Activated CD4-positive, alpha-beta T cell treated with anti-CD3 and anti-CD28 coated beads, Interleukin-2, Interleukin-4, amounts not matched to agents 100 ng/mL and 50 ng/mL, durations not matched to agents 16 hours and 8 hours (primary cell): ENCODE data around the gene PPP1R15B.
"Not testable (repeated sequence)": the region's sequence is repeated elsewhere in the genome, so short reads cannot be mapped to it uniquely, and the experiment has no call there.

Source experiments
- DNase-seq: peaks from one replicate; pipeline ENCODE4 v3.0.0-alpha.2; 2020; ENCODE audit warnings: low spot score

PPP1R15B gene

DNA sequence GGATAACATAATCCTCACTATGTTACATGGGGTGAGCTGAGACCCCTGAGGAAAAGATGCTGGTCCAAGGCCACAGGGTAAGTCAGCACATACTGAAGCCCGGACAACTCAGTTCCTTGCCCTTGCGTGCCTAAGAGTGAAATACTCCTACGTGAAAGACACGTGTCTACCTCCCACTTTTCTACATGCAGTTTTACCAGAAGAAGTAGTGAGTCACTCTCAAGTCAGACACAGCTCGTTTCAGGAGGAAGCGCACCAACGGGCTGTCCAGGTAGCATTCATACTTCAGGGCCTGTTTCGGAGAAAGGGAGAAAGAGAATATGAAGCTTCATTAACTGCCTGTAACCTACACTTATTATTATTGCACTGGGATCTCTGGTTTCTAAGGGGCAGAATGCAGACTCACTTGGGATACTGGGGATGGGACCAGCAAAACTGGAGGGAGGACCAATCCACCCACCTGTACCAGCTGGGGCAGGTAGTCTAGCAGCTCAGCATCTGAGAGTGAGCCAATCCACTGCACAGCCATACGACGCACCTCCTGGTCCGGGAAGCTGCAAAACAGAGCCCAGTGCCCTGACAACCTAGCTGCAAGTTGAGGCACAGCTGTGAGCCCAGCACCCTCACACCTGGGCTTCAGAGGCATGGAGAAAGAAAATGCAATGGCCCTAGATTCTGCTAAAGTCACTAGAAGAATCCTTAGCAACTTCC lies 32.4 kb upstream of the PPP1R15B start:
- peak; percentile 53 for DNase-seq

DNA sequence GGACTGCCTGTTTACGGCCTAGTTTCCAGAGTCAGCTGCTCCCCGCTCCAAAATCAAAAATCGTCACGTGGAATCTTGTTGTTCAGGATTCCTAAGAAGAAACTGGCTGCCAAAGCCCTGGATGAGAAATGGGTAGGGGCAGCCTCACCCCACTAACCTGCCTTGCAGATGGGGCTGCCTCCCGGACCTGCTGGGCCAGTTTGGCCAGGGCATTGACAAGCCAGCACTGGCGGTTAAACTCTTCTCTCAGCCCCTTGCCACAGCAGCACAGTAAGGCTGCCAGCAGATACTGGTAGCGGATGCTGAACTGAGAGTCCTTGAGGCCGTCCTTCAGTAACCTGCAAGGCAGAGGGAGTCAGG lies 31.6 kb upstream of the PPP1R15B start:
- no peak for DNase-seq

DNA sequence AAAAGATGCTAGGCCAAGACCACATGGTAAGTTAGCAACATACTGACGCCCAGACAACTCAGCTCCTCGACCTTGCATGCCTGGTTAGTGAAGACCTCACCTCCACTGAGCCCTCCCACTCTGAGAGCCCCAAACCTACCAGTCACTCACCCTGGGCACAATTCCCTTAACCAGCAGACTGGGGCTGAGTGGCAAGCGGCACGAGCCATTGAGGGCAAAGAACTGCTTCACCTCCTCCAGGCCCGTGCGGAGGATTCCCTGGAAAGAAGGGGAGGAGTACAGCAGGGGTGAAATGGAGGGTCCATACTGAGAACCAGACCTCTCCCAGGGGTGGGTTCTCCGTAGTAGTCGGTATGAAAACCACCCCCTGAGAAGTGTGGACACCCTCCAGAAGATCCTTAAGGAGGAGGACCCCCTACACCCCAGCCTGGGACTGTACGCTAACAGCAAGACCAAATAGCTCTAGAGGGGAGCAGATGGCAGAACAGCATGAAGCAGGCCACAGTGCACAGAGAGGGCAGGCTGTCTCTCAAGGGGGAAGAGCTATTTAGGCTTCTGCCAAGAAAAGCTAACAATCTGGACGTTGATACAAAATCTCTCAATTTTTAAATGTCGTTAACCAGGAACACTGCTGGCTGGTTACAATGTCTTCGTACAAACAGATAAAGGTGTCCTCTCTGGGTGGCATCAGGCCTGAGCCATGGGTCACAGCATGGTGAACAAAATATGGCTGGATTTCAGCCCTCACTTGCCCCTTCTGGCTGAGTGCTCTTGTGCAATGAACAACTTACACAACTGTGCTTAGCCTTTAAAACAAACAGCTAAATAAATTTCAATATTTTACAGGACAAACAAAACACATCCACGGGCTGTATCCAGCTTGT lies 31.0 kb upstream of the PPP1R15B start:
- DNase-seq, result no peak

DNA sequence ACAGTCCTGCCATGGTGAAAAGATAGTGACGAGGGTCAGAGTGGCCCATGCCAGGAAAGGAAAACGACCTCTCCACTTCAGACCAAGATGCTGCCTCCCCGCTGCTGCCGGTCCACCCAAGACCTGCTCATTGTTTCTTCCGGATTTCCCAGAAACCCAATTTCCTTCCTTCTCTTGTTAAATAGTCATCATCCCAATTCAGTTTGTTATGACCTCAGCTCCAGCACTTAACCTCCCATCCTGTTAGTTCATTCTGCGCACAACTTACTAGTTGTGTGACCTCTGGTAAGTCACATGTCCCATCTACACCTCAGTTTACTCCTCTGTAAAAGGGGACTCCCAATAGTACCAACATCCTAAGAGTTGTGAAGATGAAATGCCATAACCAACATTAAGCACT lies 29.9 kb upstream of the PPP1R15B start:
- no peak for DNase-seq

DNA sequence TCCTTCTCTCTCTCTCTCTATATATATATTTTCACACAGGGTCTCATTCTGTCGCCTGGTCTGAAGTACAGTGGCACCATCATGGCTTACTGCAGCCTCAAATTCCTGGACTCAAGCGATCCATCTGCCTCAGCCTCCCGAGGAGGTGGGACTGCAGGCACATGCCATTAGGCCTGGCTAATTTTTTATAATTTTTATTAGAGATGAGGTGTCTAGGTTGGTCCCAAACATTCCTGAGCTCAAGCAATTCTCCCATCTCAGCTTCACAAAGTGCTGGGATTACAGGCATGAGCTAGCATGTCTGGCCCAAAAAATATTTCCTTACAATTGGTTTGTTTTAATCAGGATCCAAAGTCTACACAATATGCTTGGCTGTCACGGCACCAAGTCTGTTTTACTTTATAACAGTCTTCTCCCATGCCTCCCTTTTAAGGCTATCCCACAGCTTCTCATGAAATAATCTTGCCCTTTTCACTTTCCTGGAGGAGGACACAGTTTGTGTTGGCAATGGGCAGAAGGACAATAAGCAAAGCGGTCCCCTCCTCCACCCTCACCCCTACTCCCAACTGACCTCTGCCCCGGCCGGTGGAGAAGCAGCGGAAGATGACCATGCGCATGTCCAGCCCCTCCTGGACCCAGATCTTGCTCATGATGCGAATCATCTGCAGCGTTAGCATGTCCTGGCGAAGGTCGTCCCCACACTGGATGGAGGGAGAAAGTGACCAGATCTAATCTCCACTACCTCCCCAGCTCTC lies 28.2 kb upstream of the PPP1R15B start:
- DNase-seq, result no peak

DNA sequence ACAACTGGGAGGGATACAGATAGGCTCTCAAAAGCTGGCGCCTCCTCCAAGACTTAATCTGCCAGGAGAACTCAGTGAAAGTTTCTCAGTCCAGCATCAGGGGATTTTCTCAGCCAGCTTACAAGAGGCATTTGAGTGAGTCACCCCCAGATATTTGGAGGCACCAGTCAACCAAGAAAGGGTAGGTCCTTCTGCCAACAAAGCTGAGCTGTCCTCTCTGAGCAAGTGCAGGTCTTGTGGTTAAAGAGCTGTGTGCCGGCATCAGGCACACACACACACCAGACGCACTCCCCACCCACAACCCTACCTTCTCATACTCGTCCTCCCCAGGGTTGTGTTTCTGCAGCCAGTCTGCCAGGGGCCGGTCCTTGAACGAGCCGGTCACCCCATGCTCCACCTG lies 27.0 kb upstream of the PPP1R15B start:
- DNase-seq, result peak; percentile 27

DNA sequence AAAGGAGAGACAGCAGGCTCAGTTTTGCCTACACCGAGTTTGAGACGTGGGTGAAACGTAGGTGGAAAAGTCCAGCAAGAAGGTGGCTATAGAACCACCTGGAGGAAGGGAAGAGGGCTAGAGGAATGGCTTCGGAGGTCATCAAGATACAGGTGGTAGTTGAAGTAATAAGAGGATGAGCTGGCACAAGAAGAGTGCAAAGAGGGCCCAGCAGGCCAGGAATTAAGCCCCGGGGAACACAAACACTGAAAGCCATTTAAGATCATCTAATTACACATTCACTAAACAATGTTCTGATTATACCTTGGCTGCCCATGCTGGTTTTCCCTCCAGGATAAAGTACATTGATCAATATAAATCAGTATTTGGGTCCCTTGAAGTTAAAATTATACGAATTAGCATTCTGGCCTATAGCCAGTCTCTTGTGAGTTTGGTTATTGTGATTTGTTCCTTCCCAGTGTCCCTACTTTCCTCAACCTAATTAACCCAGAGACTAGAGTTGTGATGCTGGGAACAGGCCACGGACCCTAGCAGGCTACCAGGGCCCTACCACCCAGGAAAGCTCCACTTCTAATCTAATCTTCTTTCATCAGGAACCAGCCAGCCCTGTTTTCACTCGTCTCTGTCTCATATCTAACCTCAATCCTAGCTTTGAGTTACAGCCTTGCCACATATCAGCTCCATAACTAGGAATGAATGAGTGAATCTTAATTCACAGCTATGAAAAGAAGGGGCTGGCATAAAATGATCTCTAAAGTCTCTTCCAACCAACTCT lies 26.4 kb upstream of the PPP1R15B start:
- no peak for DNase-seq

DNA sequence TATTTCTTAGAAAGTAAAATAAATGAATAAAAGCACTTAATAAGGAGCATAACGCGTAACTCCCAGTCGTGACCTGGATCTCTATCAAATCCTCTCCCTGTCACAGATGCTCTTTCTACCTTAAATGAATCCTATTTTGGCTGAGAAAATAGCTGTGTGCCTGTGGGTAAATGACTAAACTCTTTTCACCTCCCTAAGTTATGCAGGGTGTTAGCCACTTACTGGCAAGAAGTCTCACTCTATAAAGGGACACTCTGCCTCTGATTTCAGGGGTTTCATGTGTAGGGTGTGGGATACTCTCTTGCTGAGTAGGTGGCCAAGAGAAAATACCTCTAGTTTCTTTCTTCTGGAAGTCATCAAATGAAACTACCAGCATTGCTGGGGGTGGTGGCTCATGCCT lies 24.3 kb upstream of the PPP1R15B start:
- DNase-seq, result no peak

DNA sequence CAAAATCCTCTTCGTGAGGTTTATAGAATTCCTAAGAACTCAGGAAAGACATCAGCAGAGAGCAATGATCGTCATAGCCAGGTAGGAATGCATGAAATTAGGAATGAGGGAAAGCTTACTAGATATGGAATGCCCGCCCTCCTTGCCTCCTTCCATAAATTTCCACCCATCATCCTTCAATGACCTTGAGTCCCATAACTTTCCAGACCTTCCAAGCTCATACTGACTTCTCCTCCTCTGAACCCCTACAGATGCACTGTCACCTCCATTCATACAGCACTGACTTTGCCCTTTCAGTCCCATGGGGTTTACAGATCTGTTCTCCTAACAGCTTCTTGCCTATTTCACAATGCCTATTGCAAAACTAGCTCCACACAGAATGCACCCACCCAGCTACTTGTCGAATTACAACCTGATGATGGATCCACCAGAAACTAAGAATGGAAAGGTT lies 23.8 kb upstream of the PPP1R15B start:
- DNase-seq, result no peak

DNA sequence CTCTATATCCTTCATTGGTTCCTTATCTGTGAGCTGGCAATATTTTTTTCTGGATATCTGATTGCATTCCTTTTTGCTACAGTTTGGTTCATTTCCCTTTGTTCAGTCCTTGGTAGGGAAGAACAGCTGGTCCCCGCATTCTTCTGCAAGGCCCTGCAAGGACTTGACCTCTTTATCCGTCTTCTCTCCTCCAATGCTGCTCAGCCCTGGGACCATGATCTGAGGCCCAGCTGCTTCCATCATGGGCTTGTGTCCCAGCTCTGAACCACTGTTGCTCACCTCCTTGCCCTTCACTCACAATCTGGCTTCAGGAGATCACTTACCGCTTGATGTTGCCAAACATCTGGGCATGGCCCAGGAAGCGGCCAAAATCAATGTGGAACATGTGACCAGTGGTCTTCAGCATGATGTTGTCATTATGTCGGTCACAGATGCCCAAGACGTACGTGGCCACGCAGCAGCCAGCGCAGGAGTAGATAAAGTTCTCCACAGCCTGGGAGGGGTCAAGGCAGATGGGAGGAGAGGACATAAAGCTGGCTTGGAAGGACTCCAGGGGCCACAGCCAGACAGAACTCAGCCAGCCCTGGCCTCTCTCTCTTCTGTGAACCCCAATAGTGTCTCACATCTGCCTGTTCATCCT lies 22.6 kb upstream of the PPP1R15B start:
- no peak for DNase-seq

DNA sequence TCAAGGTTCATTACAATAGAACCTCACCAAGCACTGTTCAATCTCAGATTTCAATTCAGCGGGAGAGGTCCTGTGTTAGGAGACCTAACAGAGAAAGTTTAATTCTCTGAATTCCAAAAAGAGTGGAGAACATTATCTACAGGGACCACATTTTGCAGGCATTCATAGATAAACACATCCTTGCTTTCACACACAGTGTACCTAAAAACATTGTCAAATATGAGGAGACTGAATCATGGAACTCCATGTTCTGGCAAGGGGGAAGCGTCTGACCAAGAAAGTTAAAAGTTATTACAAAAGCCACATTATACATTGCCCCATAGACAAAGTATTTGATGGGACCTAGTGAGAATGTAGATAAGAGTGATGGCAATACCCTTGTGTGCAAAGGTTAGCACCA lies 21.1 kb upstream of the PPP1R15B start:
- no peak for DNase-seq

DNA sequence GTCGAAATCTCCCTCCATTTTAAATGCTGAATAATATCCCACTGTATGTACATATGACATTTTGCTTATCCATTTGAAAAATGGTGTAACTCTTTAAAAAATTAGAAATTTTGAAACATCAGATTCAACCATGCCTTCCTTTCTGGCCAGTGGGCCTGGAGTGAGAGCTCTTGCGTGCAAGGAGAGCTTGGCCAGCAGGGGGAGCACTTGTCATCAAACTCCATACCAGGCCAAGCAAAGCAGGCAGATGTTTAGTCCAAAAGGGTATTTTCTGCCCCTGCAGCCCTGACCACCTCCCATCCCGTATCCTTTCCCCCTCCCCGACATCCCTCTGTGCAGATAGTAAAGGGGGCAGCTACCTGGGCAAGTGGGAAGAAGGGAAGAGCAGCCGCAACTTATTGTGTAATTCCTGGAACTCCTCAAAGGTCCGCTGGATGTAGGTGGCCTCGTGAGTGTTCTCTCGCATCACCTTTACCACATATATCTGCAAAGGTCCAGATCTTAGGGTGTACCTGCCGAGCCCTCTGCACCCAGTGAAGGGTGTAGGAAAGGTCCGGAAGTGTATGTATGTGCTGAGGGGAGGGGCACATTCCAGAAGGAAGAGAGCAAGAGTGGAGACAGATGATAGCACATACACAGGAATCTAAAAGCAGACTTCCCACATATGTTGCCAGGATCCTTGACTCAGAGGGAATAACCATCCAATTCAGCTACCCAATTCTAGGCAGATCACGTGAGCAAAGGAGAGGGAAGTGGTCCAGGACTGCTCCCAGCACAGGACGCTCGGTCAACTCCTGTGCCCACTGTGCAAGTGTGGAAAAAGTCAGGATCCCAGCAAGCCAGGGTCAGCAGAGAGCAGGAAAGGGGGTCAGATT lies 19.9 kb upstream of the PPP1R15B start:
- peak; percentile 80 for DNase-seq

DNA sequence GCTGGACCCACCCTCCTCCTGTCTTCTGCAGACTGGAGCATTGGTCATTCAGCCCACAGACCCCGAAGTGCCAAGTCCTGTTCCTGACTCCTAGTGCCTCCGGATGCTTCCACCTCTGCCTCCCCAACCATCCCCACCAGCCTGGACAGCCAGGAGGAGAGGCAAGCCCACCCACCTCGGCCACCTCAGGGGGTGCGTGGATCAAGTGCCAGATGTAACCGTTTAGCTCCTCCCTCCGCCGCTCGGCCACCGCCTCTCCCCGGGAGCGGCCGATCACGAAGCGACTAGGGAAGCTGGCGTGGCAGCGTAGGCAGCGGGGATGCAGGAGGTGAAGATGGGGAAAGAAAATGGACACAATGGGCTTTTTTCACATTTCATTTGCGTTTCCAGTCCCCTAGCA lies 18.1 kb upstream of the PPP1R15B start:
- no peak for DNase-seq

DNA sequence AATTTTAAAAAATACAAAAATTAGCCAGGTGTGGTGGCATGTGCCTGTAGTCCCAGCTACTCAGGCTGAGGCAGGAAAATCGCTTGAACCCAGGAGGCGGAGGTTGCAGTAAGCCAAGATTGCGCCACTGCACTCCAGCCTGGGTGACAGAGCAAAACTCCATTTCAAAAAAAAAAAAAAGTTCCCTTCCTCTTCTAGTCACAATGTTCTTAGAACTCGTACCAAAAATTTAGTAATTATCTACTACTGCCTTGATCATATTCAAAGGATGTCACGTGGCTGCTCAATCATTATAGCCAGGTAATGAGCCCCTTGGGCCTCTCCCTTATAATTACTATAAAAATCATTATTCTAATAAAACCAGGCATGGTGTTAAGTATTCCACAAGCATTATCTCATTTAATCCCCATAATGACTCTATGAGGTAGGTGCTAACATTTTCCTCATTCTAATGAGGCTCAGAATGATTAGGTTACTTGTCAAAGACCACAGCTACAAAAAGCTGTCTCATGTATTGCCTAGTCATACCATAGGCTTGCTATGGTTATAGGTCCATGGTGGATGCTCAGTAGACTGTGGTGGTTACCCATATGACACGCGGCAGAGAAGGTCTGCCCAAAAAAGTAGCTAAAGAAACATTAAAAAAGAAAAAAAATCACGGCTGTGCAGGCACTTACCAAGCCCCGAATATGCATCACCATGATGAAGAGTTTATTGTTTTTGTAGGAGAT lies 15.5 kb upstream of the PPP1R15B start:
- no peak for DNase-seq

DNA sequence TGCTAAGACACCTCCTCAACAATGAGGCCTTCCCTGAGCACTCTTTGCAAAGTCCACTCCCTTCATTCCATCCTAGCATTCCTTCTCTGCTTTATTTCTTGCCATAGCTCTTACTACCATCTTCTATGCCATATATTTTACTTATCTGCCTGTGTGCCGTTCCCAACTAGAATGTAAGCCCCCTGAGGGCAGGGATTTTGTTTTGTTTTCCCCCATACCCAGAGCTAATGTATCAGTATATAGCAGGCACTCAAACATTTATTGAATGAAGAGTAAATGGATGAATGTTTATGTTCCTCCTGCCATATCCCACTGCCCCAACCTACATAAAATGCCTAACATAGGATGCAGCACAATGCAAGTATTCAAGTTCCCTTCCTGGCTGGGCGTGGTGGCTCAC lies 14.9 kb upstream of the PPP1R15B start:
- no peak for DNase-seq

DNA sequence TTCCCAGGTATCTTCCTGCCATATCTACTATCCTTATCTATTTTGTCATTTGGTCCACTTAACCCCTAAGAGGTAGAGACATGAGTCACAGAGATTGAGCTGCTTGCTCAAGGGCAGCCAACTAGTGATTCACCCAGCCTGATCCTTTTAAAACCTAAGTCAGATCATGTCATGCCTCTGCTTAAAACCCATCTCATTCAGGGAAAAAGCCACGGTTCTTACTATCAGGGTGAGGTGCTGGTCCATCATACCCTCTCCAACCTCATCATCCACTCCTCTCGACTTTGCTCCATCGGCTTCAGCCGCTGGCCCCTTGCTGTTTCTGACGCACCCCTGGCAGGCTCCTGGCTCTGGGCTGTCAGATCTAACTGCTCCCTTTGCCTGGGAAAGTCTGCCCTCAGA lies 14.4 kb upstream of the PPP1R15B start:
- no peak for DNase-seq

DNA sequence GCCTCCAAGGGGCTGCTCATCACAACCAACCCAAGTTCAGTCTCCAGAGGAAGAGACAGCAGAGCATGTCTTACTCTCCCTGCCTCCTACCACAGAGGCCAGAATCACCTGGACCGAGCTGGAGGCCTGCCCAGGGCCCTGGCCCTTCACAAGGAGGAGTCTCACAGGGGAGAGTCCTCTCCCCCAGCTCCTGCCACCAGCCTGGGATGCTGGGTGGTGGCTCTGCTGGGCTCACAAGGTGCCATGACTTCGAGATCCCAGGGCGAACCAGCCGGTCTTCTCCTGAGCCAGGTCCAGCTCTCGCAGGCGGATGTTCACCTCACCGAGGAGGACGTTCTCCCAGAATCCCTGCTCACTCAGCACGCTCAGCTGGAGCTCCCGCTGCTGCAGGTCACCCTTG lies 13.0 kb upstream of the PPP1R15B start:
- DNase-seq, result no peak

DNA sequence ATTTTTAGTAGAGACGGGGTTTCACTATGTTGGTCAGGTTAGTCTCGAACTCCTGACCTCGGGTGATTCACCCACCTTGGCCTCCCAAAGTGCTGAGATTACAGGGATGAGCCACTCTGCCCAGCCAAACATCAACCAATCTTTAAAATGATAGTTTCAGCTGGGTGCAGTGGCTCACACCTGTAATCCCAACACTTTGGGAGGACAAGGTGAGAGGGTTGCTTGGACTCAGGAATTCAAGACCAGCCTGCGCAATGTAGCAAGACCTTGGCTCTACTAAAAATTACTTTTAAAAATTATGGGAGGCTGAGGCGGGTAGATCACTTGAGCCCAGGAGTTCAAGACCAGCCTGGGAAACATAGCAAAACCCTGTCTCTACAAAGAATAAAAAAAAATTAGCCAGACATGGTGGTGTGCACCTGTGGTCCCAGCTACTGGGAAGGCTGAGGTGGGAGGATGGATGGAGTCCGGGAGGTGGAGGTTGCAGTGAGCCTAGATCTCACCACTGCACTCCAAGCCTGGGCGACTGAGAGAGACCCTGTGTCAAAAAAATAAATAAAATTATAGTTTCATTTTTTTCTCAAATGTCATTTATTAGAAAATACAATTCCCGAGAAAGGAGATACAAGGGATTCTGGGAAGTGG lies 10.6 kb upstream of the PPP1R15B start:
- not testable (repeated sequence) for DNase-seq

DNA sequence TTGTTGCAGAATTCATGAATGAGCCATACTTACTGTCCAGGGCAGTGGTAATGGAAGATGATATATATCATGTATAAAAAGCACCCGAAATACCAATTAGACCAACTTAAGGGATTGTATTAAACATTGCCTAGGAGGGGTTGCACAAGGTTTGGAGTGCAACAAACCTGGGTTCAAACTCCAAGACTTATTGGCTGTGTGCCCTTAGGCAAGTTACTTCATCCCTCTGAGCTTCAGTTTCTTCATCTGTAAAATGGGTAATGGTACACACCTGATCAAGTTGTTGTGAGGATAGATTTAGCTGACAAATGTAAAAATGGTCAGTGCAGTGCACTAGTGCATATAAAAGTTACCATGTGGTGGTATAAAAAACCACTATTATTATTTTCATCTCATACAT lies 9.8 kb upstream of the PPP1R15B start:
- no peak for DNase-seq
